Immature natural killer cell (primary cell): ENCODE results near the gene PWWP2B. TPM values are rescaled to one million over a fixed set of nuclear protein-coding genes. Genes with fewer than 3 reads are reported as not detected.

Experiments
- DNase-seq, 3 donors: peaks; one replicate each; pipeline ENCODE4 v3.0.0; 2022; ENCODE audit warnings: mixed read lengths in 1 of 3
- H3K27ac Mint-ChIP-seq, 6 donors: one replicate each; pipeline ENCODE4 v1.8.0; 2020; ENCODE audit warnings: mixed read lengths in 6 of 6, mild to moderate bottlenecking in 5 of 6, inconsistent platforms in 4 of 6, moderate library complexity in 3 of 6
- H3K27me3 Mint-ChIP-seq, 3 donors: one replicate each; pipeline ENCODE4 v1.8.0; 2020 to 2021; ENCODE audit warnings: low read depth in 3 of 3, mild to moderate bottlenecking in 3 of 3, mixed read lengths in 3 of 3, moderate library complexity in 3 of 3, inconsistent platforms in 1 of 3
- H3K36me3 Mint-ChIP-seq, 3 donors: one replicate each; pipeline ENCODE4 v1.8.0; 2020; ENCODE audit warnings: mixed read lengths in 3 of 3, inconsistent platforms in 2 of 3, mild to moderate bottlenecking in 2 of 3
- H3K4me1 Mint-ChIP-seq, 2 donors: one replicate each; pipeline ENCODE4 v1.8.0; 2020; ENCODE audit warnings: inconsistent platforms in 2 of 2, mild to moderate bottlenecking in 2 of 2, mixed read lengths in 2 of 2, moderate library complexity in 1 of 2
- H3K4me3 Mint-ChIP-seq, 5 donors: one replicate each; pipeline ENCODE4 v1.8.0; 2020; ENCODE audit warnings: mild to moderate bottlenecking in 5 of 5, mixed read lengths in 5 of 5, inconsistent platforms in 3 of 5, moderate library complexity in 3 of 5
- H3K9me3 Mint-ChIP-seq, 6 donors: one replicate each; pipeline ENCODE4 v1.8.0; 2020; ENCODE audit warnings: mild to moderate bottlenecking in 6 of 6, mixed read lengths in 6 of 6, inconsistent platforms in 4 of 6, moderate library complexity in 3 of 6
- polyA plus RNA-seq, 3 donors: library from polyadenylated mRNA; unstranded; fragments of 300-500 nt; fragmentation: Illumina TruSeq; gene quantifications; one replicate each; pipeline ENCODE4 v1.2.3, GENCODE V29; 2021

Gene PWWP2B
- polyA plus RNA-seq, 3 donors from 2014 or later = 4.0 to 7.3 (median 4.3) TPM

DNA sequence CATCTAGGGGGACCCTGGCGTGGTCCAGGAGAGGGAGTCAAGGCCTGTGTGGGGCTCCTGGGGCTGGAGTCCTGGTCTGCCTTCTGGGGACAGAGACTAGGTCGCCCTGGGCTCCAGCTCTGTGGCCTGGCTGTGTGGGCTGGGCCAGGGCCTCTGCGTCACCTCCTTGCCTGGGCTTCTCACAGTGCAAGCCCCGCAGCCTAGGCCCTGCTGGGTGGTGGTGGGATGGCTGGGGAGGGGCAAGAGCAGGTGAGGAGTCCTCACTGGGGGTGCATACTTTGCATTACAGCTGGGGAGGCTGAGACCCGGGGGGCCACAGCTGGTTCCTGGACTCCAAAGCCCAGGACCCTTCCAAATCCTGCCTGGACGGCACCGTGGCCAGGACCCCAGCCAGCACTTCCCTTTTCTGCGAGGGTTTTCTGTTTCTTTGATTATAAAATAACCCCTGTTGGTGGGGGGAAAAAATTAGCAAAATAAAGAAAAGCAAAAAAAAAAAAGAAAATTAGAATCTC is 23.5 kb downstream of the PWWP2B start:
- Mint-ChIP-seq H3K36me3 (peaks cover 0 to 2% (median 0%) of the 10 kb centered on the region in 3 donors), H3K4me1 (peaks cover 41 to 45% of the 10 kb centered on the region in 2 donors), H3K27ac (peak overlapping the region; percentile 81 to 93 (median 88)), H3K27me3 (peaks cover 7 to 28% (median 24%) of the 10 kb centered on the region in 3 donors), H3K4me3 (peak overlapping the region in 4 of 5 donors; percentile 6 to 54 (median 36)), H3K9me3 (no peaks in the 10 kb centered on the region)
- peak; percentile 36 to 67 (median 56) for DNase-seq

DNA sequence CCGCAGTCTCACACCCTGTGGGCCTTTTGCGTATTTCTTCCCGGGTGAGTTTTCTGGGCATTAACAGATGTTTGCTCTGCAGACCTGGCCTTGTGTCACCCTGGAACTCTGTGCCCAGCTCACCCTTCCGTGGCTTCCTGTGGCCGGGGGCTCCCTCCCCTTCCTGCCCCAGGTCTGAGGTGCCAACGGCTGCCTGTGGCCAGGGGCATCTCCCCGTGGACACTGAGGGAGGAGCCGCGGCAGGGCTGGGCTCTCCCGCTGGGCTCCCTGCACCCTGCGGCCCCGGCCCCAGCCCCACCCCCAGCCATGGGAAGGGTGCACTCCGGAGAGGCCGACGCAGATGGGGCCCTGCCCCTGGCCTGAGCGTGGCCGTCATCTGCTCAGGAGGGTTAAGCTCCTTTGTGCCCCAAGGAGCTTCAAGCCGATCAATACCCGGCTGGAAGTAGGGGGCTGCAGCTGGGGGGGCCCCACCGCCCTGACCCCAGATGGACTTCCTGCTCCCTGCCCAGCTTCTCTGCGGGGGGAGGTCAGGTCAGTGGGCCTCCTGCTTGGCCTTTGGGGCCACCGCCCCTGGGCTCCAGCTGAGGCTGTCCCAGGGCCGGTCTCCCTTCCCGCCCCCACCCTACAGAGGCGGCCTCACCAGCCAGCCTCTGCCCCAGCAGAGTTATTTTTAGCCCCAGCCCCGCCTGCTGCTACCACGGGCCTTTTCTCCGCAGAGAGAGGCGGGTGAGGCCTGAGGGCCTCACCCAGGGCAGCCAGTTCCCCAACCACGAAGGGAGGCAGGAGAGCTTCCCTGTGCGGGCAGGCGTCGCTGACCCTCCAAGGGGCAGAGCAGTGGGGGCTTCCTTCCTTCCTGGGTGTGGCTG is 24.2 kb downstream of the PWWP2B start:
- peak overlapping the region; percentile 47 to 73 (median 60) for H3K4me3 Mint-ChIP-seq
- H3K27ac Mint-ChIP-seq = peak overlapping the region; percentile 81 to 97 (median 88)
- peaks cover 39 to 43% of the 10 kb centered on the region in 2 donors for H3K4me1 Mint-ChIP-seq
- no peaks in the 10 kb centered on the region for H3K9me3 Mint-ChIP-seq
- peak; percentile 57 to 77 (median 67) for DNase-seq
- H3K36me3 Mint-ChIP-seq = no peaks in the 10 kb centered on the region
- peaks cover 7 to 28% (median 24%) of the 10 kb centered on the region in 3 donors for H3K27me3 Mint-ChIP-seq

- Mint-ChIP-seq H3K27me3 (peaks cover 7 to 26% (median 24%) of the 10 kb centered on the region in 3 donors), H3K36me3 (no peaks in the 10 kb centered on the region), H3K4me1 (peaks cover 39 to 43% of the 10 kb centered on the region in 2 donors), H3K27ac (peak overlapping the region; percentile 84 to 97 (median 92)), H3K9me3 (no peaks in the 10 kb centered on the region), H3K4me3 (peak overlapping the region; percentile 63 to 73 (median 67))
- DNase-seq = no peak
Measured at GRCh38 chr10:132421847-132422751, 25.1 kb downstream of the PWWP2B start.

DNA sequence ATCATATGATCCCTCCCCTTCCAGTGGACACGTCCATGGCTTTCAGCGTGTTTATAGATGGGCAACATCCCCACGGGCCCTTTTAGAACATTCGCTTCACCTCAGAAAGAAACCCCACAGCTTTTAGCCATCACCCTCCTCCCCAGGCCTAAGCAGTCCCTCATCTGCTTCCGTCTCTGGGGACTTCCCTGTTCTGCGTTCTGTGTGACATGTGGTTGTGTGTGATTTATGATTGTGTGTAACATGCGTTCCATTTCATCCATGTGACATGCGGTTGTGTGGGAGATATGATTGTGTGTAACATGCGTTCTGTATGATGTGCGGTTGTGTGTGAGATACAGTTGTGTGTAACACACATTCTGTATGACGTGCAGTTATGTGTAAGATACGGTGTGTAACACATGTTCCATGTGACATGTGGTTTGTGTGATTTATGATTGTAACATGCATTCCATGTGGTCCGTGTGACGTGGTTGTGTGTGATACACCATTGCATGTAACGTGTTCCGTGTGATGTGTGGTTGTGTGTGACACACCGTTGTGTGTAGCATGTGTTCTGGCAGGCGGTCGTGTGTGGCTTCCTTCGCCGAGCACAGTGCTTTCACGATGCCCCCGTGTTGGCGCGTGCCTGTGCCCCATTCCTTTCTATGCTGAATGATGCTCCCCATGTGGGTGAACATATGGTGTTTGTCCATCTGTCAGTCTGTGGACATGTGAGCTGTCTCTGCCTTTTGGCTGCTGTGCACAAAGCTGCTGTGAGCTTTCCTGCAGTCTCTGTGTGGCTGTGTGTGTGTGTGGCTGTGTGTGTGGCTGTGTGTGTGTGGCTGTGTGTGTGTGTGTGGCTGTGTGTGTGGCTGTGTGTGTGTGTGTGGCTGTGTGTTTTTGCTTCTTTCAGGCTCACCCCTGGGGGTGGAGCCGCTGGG is 26.2 kb downstream of the PWWP2B start:
- DNase-seq = peak; percentile 41 to 55 (median 49)
- H3K27me3 Mint-ChIP-seq = peaks cover 7 to 26% (median 22%) of the 10 kb centered on the region in 3 donors
- peak overlapping the region; percentile 84 to 97 (median 92) for H3K27ac Mint-ChIP-seq
- no peaks in the 10 kb centered on the region for H3K36me3 Mint-ChIP-seq
- H3K4me3 Mint-ChIP-seq = peak overlapping the region; percentile 48 to 73 (median 64)
- peaks cover 39 to 43% of the 10 kb centered on the region in 2 donors for H3K4me1 Mint-ChIP-seq
- H3K9me3 Mint-ChIP-seq = no peaks in the 10 kb centered on the region

DNA sequence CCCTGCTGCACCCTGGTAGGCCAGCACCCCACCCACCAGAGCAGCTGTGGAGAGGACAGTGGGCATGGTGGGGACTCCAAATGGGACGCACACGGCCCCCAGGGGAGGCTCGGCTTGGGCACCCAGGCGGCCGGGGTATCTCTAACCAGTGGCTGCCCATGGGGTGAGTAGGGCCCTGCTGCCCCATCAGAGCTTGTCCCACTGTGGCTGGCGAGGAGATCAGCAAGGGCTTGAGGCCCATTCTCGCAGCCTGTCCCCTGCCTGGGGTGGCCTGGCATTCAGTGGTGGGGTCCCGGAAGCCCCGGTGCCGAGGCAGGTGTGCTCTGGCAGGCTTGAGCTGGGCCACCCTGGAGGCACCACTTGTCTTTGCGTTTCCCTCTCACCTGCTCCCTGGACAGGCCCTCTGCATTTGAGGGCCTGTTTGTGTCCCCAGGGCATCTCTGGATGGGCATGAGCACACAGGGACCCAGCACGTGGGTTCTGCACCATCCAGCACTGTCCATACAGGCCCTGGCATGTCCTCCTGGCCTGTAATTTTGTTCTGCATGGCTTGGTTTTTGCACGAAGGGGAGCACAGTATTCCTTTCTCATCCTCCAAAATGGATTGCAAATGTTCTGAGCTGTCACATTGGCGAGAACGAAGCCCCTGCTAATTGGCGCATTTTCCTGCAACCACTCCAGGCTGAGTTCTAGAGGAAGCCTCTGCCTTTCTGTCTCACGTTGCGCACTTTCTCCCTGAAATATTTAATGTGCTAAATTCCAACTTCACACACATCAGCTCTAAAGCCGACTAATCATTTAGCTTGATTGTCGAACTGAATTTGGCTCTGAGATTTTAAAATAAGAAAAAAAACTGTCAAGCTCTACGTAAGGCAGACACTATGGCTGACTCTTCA is 27.2 kb downstream of the PWWP2B start:
- Mint-ChIP-seq H3K4me3 (no peak overlapping the region), H3K27me3 (peaks cover 7 to 21% (median 18%) of the 10 kb centered on the region in 3 donors), H3K27ac (peak overlapping the region in 5 of 6 donors; percentile 80 to 93 (median 92)), H3K9me3 (no peaks in the 10 kb centered on the region), H3K4me1 (peaks cover 39% of the 10 kb centered on the region in 2 donors), H3K36me3 (no peaks in the 10 kb centered on the region)
- DNase-seq = no peak

DNA sequence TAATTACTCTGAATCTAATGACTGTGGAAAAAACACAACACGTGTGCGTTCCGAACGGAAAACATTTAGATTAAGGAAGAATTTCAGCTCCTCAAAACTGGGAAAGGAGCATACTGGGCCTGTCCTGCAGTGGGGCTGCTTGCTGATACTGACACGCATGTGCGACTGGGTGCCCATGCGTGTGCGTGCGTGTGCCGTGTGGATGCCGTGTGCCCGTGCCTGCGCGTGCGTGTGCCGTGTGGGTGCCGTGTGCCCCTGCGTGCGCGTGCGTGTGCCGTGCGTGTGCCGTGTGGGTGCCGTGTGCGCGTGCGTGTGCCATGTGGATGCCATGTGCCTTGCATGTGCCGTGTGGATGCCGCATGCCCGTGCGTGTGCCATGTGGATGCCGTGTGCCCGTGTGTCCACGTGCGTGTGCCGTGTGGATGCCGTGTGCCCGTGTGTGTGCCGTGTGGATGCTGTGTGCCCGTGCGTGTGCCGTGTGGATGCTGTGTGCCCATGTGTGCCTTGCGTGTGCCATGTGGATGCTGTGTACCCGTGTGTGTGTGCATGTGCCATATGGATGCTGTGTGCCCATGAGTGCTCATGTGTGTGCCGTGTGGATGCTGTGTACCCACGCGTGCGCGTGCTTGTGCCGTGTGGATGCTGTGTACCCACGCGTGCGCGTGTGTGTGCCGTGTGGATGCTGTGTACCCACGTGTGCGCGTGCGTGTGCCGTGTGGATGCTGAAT is 28.2 kb downstream of the PWWP2B start:
- no peaks in the 10 kb centered on the region for H3K36me3 Mint-ChIP-seq
- H3K9me3 Mint-ChIP-seq = peaks cover 0 to under 1% (median 0%) of the 10 kb centered on the region in 6 donors
- H3K4me1 Mint-ChIP-seq = peaks cover 39 to 40% of the 10 kb centered on the region in 2 donors
- H3K27me3 Mint-ChIP-seq = peaks cover 6 to 20% (median 16%) of the 10 kb centered on the region in 3 donors
- DNase-seq = no peak
- H3K27ac Mint-ChIP-seq = peak overlapping the region in 4 of 6 donors; percentile 4 to 77 (median 44)
- no peak overlapping the region for H3K4me3 Mint-ChIP-seq

- Mint-ChIP-seq H3K27ac (peak overlapping the region in 2 of 6 donors; percentile 28 to 60), H3K4me1 (peaks cover 36 to 37% of the 10 kb centered on the region in 2 donors), H3K9me3 (peaks cover 0 to 2% (median 0%) of the 10 kb centered on the region in 6 donors), H3K36me3 (no peaks in the 10 kb centered on the region), H3K4me3 (no peak overlapping the region), H3K27me3 (peaks cover 5 to 15% (median 12%) of the 10 kb centered on the region in 3 donors)
- no peak for DNase-seq
Measured at GRCh38 chr10:132425757-132426155, 28.8 kb downstream of the PWWP2B start.

- Mint-ChIP-seq H3K9me3 (peaks cover 0 to 2% (median 0%) of the 10 kb centered on the region in 6 donors), H3K27me3 (peaks cover 3 to 11% (median 10%) of the 10 kb centered on the region in 3 donors), H3K4me3 (no peak overlapping the region), H3K27ac (no peak overlapping the region), H3K36me3 (no peaks in the 10 kb centered on the region), H3K4me1 (peaks cover 22 to 24% of the 10 kb centered on the region in 2 donors)
- DNase-seq = peak in 1 of 3 donors; percentile 37
Measured at GRCh38 chr10:132427006-132427771, 30.2 kb downstream of the PWWP2B start.

DNA sequence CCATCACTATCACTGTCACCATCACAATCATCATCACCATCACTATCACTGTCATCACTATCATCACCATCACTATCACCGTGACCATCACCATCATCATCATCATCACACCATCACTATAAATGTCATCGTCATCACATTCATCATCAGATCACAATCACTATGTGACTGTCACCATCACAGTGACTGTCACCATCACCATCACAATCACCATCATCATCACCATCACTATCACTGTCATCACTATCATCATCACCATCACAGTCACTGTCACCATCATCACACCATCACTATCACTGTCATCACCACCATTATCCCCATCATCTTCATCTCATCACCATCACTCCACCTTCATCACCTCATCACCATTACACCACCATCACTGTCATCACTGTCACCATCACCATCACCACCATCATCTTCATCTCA is 31.0 kb downstream of the PWWP2B start:
- H3K27me3 Mint-ChIP-seq = peaks cover 3 to 8% (median 7%) of the 10 kb centered on the region in 3 donors
- peaks cover 0 to 2% (median 0%) of the 10 kb centered on the region in 6 donors for H3K9me3 Mint-ChIP-seq
- H3K36me3 Mint-ChIP-seq = no peaks in the 10 kb centered on the region
- no peak overlapping the region for H3K4me3 Mint-ChIP-seq
- H3K4me1 Mint-ChIP-seq = peaks cover 15 to 18% of the 10 kb centered on the region in 2 donors
- H3K27ac Mint-ChIP-seq = no peak overlapping the region
- peak in 2 of 3 donors; percentile 57 to 67 for DNase-seq

DNA sequence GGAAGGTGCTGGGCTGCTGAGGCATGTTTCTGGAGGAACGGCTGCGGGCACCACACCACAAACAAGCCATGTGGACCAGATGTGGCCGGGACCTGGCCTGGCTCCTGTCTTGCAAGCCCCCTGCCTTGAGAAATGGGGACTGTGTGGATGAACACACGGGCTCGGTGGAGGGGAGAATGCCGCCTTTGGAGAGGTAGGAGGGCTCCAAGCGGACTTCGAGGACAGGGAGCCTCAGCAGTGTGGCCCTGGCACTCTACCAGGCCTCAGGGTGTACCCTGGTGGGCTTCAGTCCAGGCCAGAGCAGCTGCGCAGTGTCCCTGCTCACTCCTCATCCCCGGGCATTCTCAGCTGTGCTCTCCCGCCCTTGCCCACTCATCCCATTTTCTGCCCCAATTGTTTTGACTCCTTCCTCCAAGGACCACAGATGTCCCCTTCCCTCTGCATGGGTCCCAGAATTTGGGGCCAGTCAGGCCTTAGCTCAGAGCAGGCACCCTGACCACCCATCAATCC is 31.5 kb downstream of the PWWP2B start:
- Mint-ChIP-seq H3K4me3 (no peak overlapping the region), H3K27me3 (peaks cover 1 to 3% (median 3%) of the 10 kb centered on the region in 3 donors), H3K9me3 (peaks cover 0 to 2% (median 0%) of the 10 kb centered on the region in 6 donors), H3K27ac (peak overlapping the region in 2 of 6 donors; percentile 37 to 40), H3K36me3 (no peaks in the 10 kb centered on the region), H3K4me1 (peaks cover 9 to 12% of the 10 kb centered on the region in 2 donors)
- DNase-seq = no peak
